Measurements from ENCODE around the gene TPRA1.
A peak's percentile ranks its signal among the peaks of the same experiment; 100 is the strongest.
"Not testable (repeated sequence)": the region's sequence is repeated elsewhere in the genome, so short reads cannot be mapped to it uniquely, and the experiment has no call there.

TPRA1 gene

GRCh38 chr3:127535901-127536829, 54.4 kb downstream of the TPRA1 start:
- DNase-seq, result peak; percentile 61

GRCh38 chr3:127535106-127535785, 55.3 kb downstream of the TPRA1 start:
- DNase-seq, result peak; percentile 55

- peak; percentile 37 for DNase-seq
Observed at GRCh38 chr3:127534564-127534963, 56.0 kb downstream of the TPRA1 start.

DNA sequence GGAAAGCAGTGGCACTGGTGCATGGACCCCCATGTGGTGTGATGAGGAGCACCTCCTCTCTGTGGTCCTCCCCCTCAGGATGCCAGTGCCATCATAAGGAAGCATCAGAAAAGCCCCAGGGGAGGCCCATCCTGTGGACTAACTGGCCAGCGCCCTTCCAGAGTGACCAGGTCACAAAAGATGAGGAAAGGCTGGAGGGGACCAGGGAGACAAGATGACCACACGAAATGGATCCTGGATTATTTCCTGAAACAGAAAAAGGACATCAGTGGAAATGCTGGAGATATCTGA, 56.4 kb downstream of the TPRA1 start:
- no peak for DNase-seq

GRCh38 chr3:127532561-127533203, 57.9 kb downstream of the TPRA1 start:
- peak; percentile 42 for DNase-seq

DNA sequence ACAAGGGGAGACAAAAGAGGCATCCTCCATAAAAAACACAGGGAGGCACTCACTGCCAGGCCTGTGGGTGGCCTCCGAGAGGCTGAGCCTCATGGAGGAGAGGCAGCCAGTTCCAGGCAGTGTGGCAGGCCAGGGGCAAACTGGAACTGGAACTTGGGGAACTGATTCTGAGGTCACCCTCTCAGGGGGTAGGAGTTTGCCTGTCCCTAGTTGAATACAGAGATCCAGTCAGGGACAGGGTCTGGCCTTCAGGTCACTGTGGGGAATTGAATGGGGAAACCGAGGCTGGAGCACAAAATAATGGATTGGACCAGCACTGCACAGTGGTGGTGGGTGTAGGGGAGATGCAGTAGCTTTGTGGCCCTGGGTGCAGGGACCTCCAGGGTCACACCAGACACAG, 58.7 kb downstream of the TPRA1 start:
- DNase-seq, result peak; percentile 42

- DNase-seq, result not testable (repeated sequence)
Observed at GRCh38 chr3:127530863-127531262, 59.7 kb downstream of the TPRA1 start.

DNA sequence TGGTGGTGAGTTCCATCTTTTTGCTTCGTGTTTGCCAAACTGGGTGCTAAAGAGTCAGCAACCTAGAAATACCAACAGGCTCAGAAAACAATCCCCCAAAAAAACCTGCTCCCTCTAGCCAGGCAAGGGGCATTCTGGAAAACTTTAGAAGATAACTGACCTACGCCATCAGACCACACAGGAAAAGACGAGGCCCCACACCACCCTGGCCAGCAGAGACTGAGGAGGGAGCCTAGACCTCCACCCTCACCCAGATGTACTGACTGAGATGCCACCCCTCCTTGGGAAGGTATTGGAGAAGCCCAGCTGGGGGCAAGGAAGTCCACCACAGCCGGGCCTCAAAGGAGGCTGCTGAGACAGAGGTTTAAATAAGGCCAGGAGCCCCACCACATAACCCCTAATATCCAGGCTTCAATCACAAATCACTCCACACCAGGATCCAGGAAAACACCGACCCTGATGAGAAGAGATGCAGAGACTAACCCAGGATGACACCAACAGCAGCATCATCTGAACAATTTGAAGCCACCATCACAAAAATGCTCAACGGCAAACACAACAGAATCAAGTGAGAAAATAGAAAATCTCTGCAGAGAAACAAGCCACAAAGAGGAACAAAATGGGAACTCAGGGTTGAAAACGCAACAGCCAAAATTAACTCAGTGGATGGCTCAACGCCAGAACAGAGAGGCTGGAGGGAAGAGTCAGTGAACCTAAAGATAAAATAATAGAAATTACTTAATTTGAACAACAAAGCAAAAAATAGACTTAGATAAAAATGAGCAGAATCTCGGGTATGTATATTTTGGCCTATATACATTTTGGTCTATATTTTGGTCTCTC, 61.0 kb downstream of the TPRA1 start:
- DNase-seq, result no peak

DNA sequence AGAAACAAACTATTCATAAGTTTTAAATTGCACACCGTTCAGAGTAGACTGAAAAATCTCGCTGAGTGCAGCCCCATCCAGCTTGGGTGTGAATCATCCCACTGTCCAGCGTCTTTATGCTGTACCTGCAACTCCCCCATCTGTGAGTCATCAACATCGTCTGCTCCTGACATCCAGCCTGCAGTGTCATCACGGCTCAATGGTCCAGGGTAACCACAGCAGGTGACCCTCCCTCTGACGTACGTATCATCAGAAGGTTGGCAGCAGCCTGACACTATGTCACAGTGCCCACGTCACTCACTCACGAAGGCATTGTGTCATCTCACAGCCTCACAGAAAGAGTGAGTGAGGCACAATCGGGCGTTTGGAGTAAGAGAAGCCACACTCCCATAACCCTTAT, 65.2 kb downstream of the TPRA1 start:
- DNase-seq, result no peak

GRCh38 chr3:127524296-127524896, 66.1 kb downstream of the TPRA1 start:
- no peak for DNase-seq
